Activated CD8-positive, alpha-beta memory T cell treated with anti-CD3 and anti-CD28 coated beads, Interleukin-2, amount 50 U/mL, for 48 hours (primary cell): ENCODE results near the gene D2HGDH.
"Not testable (repeated sequence)": the region's sequence is repeated elsewhere in the genome, so short reads cannot be mapped to it uniquely, and the experiment has no call there.

Experiments
- DNase-seq: peaks from one replicate; pipeline ENCODE4 v3.0.0-alpha.2; 2020

D2HGDH gene

GRCh38 chr2:241726459-241726858 is 8.0 kb upstream of the D2HGDH start:
- no peak for DNase-seq

- no peak for DNase-seq
Measured at GRCh38 chr2:241728000-241728399, 6.4 kb upstream of the D2HGDH start.

- DNase-seq, result no peak
Measured at GRCh38 chr2:241728627-241729026, 5.8 kb upstream of the D2HGDH start.

- no peak for DNase-seq
Measured at GRCh38 chr2:241729868-241730267, 4.6 kb upstream of the D2HGDH start.

- no peak for DNase-seq
Measured at GRCh38 chr2:241730671-241731293, 3.6 kb upstream of the D2HGDH start.

- DNase-seq, result peak; percentile 82
Measured at GRCh38 chr2:241732513-241733186, 1.8 kb upstream of the D2HGDH start.

- DNase-seq, result no peak
Measured at GRCh38 chr2:241733391-241734207, 831 bp upstream of the D2HGDH start.

GRCh38 chr2:241734208-241734466 is 293 bp upstream of the D2HGDH start:
- DNase-seq, result no peak

- DNase-seq, result no peak
Measured at GRCh38 chr2:241736111-241736510, 1.7 kb downstream of the D2HGDH start.

- DNase-seq, result no peak
Measured at GRCh38 chr2:241738040-241738686, 3.7 kb downstream of the D2HGDH start.

- no peak for DNase-seq
Measured at GRCh38 chr2:241739177-241739576, 4.7 kb downstream of the D2HGDH start.

GRCh38 chr2:241739651-241740050 is 5.2 kb downstream of the D2HGDH start:
- peak; percentile 83 for DNase-seq

GRCh38 chr2:241741016-241741415 is 6.6 kb downstream of the D2HGDH start:
- DNase-seq, result no peak

- no peak for DNase-seq
Measured at GRCh38 chr2:241742320-241742939, 8.0 kb downstream of the D2HGDH start.

GRCh38 chr2:241743008-241743407 is 8.6 kb downstream of the D2HGDH start:
- not testable (repeated sequence) for DNase-seq

GRCh38 chr2:241743620-241744019 is 9.2 kb downstream of the D2HGDH start:
- no peak for DNase-seq

- no peak for DNase-seq
Measured at GRCh38 chr2:241744028-241744754, 9.8 kb downstream of the D2HGDH start.

GRCh38 chr2:241745276-241745675 is 10.8 kb downstream of the D2HGDH start:
- DNase-seq, result no peak

- no peak for DNase-seq
Measured at GRCh38 chr2:241746084-241746483, 11.7 kb downstream of the D2HGDH start.

GRCh38 chr2:241748468-241749256 is 14.2 kb downstream of the D2HGDH start:
- DNase-seq, result no peak

- DNase-seq, result no peak
Measured at GRCh38 chr2:241750076-241750840, 15.8 kb downstream of the D2HGDH start.
